Measurements from ENCODE around the gene ABCB1. TPM values are rescaled to one million over a fixed set of nuclear protein-coding genes. Genes with fewer than 3 reads are reported as not detected.

Gene ABCB1
- total and polyA plus RNA-seq, 2 of the 13 experiments (the other 11 are each of a cell fraction or from before 2014, with no cell fraction given) = 42.8 to 52.6 TPM

DNA sequence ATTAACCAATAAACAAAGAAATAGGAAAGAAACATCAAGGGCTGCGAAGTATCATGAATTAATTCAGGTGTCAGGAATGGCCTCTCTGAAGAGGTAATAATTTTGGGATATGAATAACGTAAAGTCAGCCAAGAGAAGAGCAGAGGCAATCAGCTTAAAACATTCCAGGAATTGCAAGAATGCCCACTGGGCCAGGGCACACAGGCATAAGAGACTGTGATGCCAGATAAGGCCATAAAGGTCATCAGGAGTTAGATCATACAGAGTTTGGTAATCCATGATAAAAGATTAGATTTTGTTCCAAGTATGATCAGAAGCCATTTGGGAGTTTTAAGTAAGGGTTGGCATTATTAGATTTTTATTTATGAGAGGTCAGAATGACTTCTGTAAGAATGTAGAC, 72.0 kb downstream of the ABCB1 start:
- no peaks in the 10 kb centered on the region for H3K79me2 ChIP-seq (ENCODE audit: insufficient read depth, low read length)
- H3K27ac ChIP-seq (ENCODE audit: extremely low read length, insufficient read depth, low read length) = no peak overlapping the region
- 100% methylated on average over 2 of the region's 2 CpGs for WGBS (ENCODE audit: low lambda C conversion rate)
- BruUV-seq (replicated peaks) = no TSS peak
- no peaks in the 10 kb centered on the region for H3K9me3 ChIP-seq (ENCODE audit: low read length)
- DNase-seq (ENCODE audit: low spot score) = no peak
- H3K4me3 ChIP-seq (replicated peaks in 1 of 3; ENCODE audit: insufficient read depth in 1 of 3, low read depth in 2 of 3, low read length in 3 of 3) = no peak overlapping the region
- no peak overlapping the region for H2AFZ ChIP-seq (ENCODE audit: low read length)
- ATAC-seq = no peak
- ChIA-PET POLR2A (no interaction called here), CTCF (ENCODE audit: low intra/inter-chr PET ratio, low total read pairs) (no interaction called here)
- H3K36me3 ChIP-seq (replicated peaks in 1 of 2; ENCODE audit: control insufficient read depth in 1 of 2, insufficient read depth in 2 of 2, low read length in 2 of 2) = peaks cover 2 to 15% of the 10 kb centered on the region in 2 experiments; a peak in 2 of 5 replicates
- intact Hi-C loops (cut with micrococcal nuclease; ENCODE audit: unreplicated experiment) = no loop called here
- H3K4me1 ChIP-seq (ENCODE audit: insufficient read depth, low read length) = no peaks in the 10 kb centered on the region
- H3K9ac ChIP-seq (ENCODE audit: insufficient read depth, low read depth, low read length) = no peak overlapping the region
- no peak overlapping the region for H3K4me2 ChIP-seq (ENCODE audit: low read depth, low read length)
- FAIRE-seq = no peak
- no peaks in the 10 kb centered on the region for H4K20me1 ChIP-seq (ENCODE audit: insufficient read depth, low read length)
- H3K27me3 ChIP-seq (ENCODE audit: control insufficient read depth in 1 of 2, insufficient read depth in 2 of 2, low read length in 2 of 2) = no peaks in the 10 kb centered on the region
- TF ChIP-seq ZNF780A (CRISPR knock-in tag; IDR thresholded peaks at IDR 0.05) = no peak
- in situ Hi-C loops (cut with HindIII; ENCODE audit: extremely low pct_ligation_motif_present, low pct_unique_long_range_greater_than_20kb) = no loop called here

DNA sequence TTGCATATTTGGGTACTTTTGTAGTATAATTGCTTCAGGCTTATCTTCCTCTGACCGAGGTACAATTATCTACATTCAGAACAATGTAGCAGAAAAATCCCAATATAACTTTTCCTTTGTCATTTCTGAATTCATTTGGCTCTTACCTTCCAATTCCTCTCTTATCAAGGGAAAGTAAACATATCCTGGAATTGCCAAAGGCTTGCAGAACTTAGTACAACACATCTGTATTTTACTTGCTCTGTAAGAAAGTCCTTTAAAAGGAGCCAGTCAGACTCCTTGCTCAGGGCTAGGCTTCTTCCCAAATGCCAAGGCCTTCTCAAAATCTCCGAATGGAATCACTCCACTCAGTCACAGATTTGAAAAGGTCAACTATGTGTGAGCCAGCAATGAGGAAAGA, 81.9 kb downstream of the ABCB1 start:
- no peak for ATAC-seq
- intact Hi-C loops (cut with micrococcal nuclease; ENCODE audit: unreplicated experiment) = no loop called here
- no peaks in the 10 kb centered on the region for H4K20me1 ChIP-seq (ENCODE audit: insufficient read depth, low read length)
- no peak for DNase-seq (ENCODE audit: low spot score)
- H3K27me3 ChIP-seq (ENCODE audit: control insufficient read depth in 1 of 2, insufficient read depth in 2 of 2, low read length in 2 of 2) = no peaks in the 10 kb centered on the region
- no peak overlapping the region for H3K4me3 ChIP-seq (replicated peaks in 1 of 3; ENCODE audit: insufficient read depth in 1 of 3, low read depth in 2 of 3, low read length in 3 of 3)
- POLR2A ChIA-PET = no interaction called here
- H3K27ac ChIP-seq (ENCODE audit: extremely low read length, insufficient read depth, low read length) = no peak overlapping the region
- in situ Hi-C loops (cut with HindIII; ENCODE audit: extremely low pct_ligation_motif_present, low pct_unique_long_range_greater_than_20kb) = no loop called here
- CTCF ChIA-PET (ENCODE audit: low intra/inter-chr PET ratio, low total read pairs) = no interaction called here
- H3K9ac ChIP-seq (ENCODE audit: insufficient read depth, low read depth, low read length) = no peak overlapping the region
- no peak for TF ChIP-seq ZNF761 (CRISPR knock-in tag; conservative IDR thresholded peaks at IDR 0.05)
- no peak for TF ChIP-seq ZNF775 (CRISPR knock-in tag; IDR thresholded peaks at IDR 0.05; ENCODE audit: borderline replicate concordance)
- TF ChIP-seq, protein P1, sequence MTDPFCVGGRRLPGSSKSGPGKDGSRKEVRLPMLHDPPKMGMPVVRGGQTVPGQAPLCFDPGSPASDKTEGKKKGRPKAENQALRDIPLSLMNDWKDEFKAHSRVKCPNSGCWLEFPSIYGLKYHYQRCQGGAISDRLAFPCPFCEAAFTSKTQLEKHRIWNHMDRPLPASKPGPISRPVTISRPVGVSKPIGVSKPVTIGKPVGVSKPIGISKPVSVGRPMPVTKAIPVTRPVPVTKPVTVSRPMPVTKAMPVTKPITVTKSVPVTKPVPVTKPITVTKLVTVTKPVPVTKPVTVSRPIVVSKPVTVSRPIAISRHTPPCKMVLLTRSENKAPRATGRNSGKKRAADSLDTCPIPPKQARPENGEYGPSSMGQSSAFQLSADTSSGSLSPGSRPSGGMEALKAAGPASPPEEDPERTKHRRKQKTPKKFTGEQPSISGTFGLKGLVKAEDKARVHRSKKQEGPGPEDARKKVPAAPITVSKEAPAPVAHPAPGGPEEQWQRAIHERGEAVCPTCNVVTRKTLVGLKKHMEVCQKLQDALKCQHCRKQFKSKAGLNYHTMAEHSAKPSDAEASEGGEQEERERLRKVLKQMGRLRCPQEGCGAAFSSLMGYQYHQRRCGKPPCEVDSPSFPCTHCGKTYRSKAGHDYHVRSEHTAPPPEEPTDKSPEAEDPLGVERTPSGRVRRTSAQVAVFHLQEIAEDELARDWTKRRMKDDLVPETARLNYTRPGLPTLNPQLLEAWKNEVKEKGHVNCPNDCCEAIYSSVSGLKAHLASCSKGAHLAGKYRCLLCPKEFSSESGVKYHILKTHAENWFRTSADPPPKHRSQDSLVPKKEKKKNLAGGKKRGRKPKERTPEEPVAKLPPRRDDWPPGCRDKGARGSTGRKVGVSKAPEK (CRISPR knock-in tag; IDR thresholded peaks at IDR 0.05; ENCODE audit: borderline replicate concordance) = no peak
- no peak for TF ChIP-seq HOXD1 (CRISPR knock-in tag; IDR thresholded peaks at IDR 0.05)
- no peak for TF ChIP-seq ONECUT2 (CRISPR knock-in tag; IDR thresholded peaks at IDR 0.05)
- TF ChIP-seq, protein P2, sequence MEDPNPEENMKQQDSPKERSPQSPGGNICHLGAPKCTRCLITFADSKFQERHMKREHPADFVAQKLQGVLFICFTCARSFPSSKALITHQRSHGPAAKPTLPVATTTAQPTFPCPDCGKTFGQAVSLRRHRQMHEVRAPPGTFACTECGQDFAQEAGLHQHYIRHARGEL (CRISPR knock-in tag; IDR thresholded peaks at IDR 0.05) = no peak
- peaks cover 1 to 6% of the 10 kb centered on the region in 2 experiments; a peak in 3 of 5 replicates for H3K36me3 ChIP-seq (replicated peaks in 1 of 2; ENCODE audit: control insufficient read depth in 1 of 2, insufficient read depth in 2 of 2, low read length in 2 of 2)
- BruUV-seq (replicated peaks) = TSS peak; percentile 12
- H3K4me1 ChIP-seq (ENCODE audit: insufficient read depth, low read length) = no peaks in the 10 kb centered on the region
- H3K9me3 ChIP-seq (ENCODE audit: low read length) = no peaks in the 10 kb centered on the region
- FAIRE-seq = no peak
- H3K79me2 ChIP-seq (ENCODE audit: insufficient read depth, low read length) = no peaks in the 10 kb centered on the region
- 91% methylated on average over 2 of the region's 2 CpGs for WGBS (ENCODE audit: low lambda C conversion rate)
- H3K4me2 ChIP-seq (ENCODE audit: low read depth, low read length) = no peak overlapping the region
- H2AFZ ChIP-seq (ENCODE audit: low read length) = no peak overlapping the region
